Skin epidermis (tissue), 12 donors: ENCODE results near the gene DST.

ENCODE experiments used
- H3K27ac ChIP-seq, 21 experiments: fragments of 200-600 bp; sonication (generic) in 11 of 21; one replicate each; pipeline ENCODE4 v1.5.0; 2020; ENCODE audit warnings: mild to moderate bottlenecking in 3 of 21, inconsistent platforms in 2 of 21, moderate library complexity in 2 of 21
- H3K4me3 ChIP-seq, 7 experiments: fragments of 200-600 bp; sonication (generic) in 2 of 7; one replicate each; pipeline ENCODE4 v1.5.0; 2020; ENCODE audit warnings: inconsistent platforms in 2 of 7, mild to moderate bottlenecking in 2 of 7, moderate library complexity in 1 of 7

The DST gene

DNA sequence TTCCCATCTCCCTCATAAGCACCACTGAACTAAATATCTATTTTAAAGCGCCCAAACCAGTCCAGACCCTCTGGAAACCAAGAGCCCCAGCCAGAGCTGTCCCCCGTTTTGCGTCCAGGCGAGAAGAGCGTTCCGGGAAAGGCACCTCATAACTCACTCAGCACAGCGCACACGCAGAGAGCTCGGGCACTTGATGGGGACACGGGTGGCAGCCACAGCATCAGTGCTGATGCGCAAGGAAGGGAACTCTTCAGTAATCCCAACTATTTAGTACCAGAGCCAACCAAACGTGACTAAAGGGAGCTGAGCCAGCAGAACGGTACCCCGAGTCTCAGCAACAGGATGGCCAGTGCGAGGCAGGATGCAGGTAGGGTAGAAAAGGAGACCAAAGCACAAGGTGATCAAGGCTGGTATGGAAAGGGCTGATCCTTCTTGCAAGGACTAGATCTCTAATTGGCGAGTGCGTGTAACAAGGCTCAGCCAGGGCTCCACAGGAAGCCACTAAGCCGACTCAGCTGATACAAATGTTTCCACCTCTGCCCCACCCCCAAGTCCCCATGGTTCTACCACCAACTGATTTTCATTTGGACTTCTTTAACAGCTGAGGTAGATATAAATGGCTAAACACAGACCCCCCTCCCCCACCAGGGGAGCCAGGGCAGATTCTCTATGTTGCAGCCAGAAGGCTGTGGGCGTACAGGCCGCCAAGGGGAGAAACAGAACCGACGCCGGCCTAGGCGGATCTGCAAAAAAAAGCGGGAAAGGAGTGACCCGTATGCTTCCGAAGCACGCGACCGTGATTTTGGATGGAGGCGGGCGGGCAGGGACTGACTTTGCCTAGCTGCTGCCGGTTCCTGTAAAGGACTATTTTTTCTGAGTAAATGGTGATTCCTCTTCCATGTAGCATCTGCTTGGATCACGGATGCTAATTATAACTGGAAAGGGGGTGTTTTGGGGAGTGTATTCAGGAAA, 211.8 kb downstream of the DST start:
- Histone ChIP-seq H3K27ac (no peak overlapping the region), H3K4me3 (no peak overlapping the region)

GRCh38 chr6:56424542-56425083, 218.1 kb downstream of the DST start:
- H3K27ac ChIP-seq = no peak overlapping the region

DNA sequence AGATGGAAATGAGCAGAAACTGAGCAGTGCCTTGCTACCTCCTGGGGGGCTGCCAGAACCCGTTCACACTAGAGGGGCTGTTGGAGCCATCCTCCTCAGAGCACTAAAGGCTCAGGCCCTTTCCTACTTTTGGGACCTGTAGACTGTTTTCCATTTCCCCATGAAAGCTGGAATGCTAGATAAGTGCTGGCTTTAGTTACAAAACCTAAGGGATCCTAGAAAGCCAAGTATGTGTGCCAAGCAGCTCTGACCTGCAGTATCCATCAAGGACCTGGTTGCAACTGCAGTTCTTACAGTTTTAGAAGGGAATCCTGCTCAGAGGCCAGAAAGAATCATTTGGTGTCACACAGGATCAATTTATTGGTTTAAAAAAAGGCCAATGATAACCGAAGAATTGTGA, 218.6 kb downstream of the DST start:
- no peak overlapping the region for H3K27ac ChIP-seq
- no peak overlapping the region for H3K4me3 ChIP-seq

More at GRCh38 chr6:56424542-56425083, 218.1 kb downstream of the DST start:
- H3K4me3 ChIP-seq = no peak overlapping the region

GRCh38 chr6:56420296-56420695, 222.4 kb downstream of the DST start:
- Histone ChIP-seq H3K27ac (no peak overlapping the region), H3K4me3 (no peak overlapping the region)

- Histone ChIP-seq H3K27ac (no peak overlapping the region), H3K4me3 (no peak overlapping the region)
Measured at GRCh38 chr6:56419191-56419590, 223.5 kb downstream of the DST start.

DNA sequence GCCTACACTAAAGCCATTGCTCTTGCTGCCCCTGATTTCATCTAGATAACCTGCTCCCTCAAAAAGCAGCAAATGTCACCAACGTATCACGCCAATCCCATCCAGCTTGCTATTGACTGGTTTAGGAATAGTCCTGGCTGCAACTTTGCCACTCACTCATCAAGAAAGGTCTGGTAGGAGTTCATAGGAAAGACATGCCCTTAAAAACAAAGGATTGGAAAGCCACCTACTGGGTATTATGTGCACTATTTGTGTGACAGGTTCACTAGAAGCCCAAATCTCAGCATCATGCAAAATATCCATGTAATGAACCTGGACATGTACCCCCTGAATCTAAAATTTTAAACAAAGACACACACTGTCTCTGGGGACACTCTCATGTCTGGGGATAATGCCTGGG, 224.9 kb downstream of the DST start:
- Histone ChIP-seq H3K4me3 (no peak overlapping the region), H3K27ac (no peak overlapping the region)

DNA sequence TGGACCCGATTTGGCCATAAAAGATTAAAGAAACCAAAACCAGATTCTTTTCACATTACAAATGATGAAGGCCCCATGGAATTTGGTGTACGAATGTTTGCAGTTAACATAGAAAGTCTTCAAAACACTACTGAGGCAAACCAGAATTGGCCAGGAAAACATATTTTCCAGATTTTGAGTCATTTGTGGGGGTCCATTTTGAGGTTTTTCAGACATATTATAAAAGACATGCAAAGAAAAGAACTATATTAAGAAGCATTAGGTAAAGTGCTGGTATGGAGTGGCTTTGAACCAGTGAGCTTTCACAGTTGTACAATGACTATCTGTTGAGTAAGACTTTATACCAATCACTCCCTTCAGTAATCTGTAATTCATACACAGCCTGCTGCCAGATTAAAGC, 226.4 kb downstream of the DST start:
- Histone ChIP-seq H3K27ac (no peak overlapping the region), H3K4me3 (no peak overlapping the region)

DNA sequence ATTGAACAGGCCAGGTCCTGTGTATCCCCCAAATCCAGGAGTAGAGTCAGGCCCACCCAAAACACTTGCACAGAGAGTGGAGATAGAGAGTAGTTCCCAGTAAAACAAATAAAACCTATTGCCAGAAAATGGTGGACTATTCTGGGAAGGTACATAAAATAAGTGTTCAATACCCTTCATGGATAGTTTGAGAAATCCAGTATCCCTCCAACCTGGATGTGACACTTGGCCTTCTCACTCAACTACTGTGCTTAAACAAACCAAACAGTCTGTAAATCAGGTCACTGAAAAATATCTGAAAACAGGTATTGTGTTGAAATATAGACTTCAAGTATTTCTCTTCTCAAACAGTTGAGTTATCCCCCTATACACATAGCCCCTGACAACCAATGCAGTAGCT, 233.7 kb downstream of the DST start:
- no peak overlapping the region for H3K27ac ChIP-seq
- H3K4me3 ChIP-seq = no peak overlapping the region
